ENCODE data around the gene UTY.

DNA sequence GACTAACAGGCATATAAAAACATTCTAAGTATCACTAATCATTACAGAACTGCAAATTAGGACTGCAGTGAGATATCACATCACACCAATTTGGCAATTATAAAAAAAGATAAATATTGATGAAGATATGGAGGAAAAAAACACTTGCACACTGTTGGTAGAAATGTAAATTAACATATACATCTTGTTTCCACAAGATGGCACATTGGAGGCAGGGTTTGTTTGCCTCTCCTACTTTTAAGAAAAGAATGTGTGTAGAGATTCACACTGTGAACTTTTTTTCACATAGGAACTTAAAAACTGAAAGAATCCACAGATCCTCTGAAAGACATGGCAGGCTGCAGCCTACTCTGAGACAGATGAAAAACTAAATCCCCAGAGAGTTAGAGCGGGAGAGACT is 21.4 kb upstream of the UTY start:
- TF ChIP-seq, protein P1, sequence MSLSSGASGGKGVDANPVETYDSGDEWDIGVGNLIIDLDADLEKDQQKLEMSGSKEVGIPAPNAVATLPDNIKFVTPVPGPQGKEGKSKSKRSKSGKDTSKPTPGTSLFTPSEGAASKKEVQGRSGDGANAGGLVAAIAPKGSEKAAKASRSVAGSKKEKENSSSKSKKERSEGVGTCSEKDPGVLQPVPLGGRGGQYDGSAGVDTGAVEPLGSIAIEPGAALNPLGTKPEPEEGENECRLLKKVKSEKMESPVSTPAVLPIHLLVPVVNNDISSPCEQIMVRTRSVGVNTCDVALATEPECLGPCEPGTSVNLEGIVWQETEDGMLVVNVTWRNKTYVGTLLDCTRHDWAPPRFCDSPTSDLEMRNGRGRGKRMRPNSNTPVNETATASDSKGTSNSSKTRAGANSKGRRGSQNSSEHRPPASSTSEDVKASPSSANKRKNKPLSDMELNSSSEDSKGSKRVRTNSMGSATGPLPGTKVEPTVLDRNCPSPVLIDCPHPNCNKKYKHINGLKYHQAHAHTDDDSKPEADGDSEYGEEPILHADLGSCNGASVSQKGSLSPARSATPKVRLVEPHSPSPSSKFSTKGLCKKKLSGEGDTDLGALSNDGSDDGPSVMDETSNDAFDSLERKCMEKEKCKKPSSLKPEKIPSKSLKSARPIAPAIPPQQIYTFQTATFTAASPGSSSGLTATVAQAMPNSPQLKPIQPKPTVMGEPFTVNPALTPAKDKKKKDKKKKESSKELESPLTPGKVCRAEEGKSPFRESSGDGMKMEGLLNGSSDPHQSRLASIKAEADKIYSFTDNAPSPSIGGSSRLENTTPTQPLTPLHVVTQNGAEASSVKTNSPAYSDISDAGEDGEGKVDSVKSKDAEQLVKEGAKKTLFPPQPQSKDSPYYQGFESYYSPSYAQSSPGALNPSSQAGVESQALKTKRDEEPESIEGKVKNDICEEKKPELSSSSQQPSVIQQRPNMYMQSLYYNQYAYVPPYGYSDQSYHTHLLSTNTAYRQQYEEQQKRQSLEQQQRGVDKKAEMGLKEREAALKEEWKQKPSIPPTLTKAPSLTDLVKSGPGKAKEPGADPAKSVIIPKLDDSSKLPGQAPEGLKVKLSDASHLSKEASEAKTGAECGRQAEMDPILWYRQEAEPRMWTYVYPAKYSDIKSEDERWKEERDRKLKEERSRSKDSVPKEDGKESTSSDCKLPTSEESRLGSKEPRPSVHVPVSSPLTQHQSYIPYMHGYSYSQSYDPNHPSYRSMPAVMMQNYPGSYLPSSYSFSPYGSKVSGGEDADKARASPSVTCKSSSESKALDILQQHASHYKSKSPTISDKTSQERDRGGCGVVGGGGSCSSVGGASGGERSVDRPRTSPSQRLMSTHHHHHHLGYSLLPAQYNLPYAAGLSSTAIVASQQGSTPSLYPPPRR (CRISPR knock-in tag; IDR thresholded peaks at IDR 0.05; ENCODE audit: borderline replicate concordance) = no peak
- TF ChIP-seq ZBTB1 (CRISPR knock-in tag; IDR thresholded peaks at IDR 0.05; ENCODE audit: borderline replicate concordance) (no peak), ZNF30 (CRISPR knock-in tag; IDR thresholded peaks at IDR 0.05) (no peak), POLR2AphosphoS5 (IDR thresholded peaks at IDR 0.05; ENCODE audit: low read depth, low read length) (no peak), ZNF253 (CRISPR knock-in tag; IDR thresholded peaks at IDR 0.05; ENCODE audit: borderline replicate concordance) (no peak), ZKSCAN5 (CRISPR knock-in tag; IDR thresholded peaks at IDR 0.05) (no peak), SMAD3 (CRISPR knock-in tag; IDR thresholded peaks at IDR 0.05) (no peak), EZH2 (conservative IDR thresholded peaks at IDR 0.05; ENCODE audit: low read depth, low read length) (no peak), NFE2L2 (IDR thresholded peaks at IDR 0.05; ENCODE audit: low read length) (no peak), CHD4 (IDR thresholded peaks at IDR 0.05; ENCODE audit: borderline replicate concordance, low read length) (no peak)

All from HepG2 (cell line).